GM12872 (cell line): ENCODE results near the gene SLC15A3.

Experiments used
- TF ChIP-seq, protein P1 (sequence below): IDR thresholded peaks from 3 replicates; pipeline ENCODE4 v1.5.1; 2011; ENCODE audit warnings: low read depth, mild to moderate bottlenecking, low read length, moderate library complexity; ENCODE audit not compliant: insufficient read depth

Gene SLC15A3

DNA sequence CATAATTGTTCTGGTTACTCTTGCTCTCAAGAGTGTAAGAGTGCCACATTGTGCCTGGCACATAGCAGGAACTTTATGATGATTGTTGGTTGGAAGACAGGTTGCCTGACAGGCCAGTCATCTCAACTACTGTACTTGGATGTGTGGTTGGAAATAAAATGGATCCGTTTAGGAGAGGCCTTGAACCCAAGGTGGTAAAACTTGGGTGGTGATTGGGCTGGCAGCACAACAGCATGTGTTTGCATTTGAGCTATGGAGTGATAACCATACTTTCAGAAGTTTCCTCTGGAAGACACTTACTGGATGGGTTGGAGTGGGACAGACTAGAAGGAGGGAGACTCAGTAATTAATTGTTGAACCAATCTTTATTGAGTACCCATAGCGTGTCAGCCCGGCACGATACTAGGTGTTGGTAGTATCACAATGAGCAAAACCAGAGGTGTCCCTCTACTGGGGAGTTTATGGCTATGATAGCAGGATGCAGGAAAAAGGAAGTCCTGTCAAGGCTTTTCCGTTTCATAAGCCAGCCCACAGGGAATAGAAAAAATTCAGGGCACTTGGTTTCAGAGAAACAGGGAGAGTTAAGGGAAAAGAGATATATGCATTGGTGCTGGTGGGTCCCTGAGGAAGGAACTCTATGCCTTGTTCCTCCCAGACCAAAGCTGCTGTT, 41.1 kb downstream of the SLC15A3 start:
- TF ChIP-seq, protein P1, sequence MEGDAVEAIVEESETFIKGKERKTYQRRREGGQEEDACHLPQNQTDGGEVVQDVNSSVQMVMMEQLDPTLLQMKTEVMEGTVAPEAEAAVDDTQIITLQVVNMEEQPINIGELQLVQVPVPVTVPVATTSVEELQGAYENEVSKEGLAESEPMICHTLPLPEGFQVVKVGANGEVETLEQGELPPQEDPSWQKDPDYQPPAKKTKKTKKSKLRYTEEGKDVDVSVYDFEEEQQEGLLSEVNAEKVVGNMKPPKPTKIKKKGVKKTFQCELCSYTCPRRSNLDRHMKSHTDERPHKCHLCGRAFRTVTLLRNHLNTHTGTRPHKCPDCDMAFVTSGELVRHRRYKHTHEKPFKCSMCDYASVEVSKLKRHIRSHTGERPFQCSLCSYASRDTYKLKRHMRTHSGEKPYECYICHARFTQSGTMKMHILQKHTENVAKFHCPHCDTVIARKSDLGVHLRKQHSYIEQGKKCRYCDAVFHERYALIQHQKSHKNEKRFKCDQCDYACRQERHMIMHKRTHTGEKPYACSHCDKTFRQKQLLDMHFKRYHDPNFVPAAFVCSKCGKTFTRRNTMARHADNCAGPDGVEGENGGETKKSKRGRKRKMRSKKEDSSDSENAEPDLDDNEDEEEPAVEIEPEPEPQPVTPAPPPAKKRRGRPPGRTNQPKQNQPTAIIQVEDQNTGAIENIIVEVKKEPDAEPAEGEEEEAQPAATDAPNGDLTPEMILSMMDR = peak; percentile 43; the same call in 2 of the 3 replicates

DNA sequence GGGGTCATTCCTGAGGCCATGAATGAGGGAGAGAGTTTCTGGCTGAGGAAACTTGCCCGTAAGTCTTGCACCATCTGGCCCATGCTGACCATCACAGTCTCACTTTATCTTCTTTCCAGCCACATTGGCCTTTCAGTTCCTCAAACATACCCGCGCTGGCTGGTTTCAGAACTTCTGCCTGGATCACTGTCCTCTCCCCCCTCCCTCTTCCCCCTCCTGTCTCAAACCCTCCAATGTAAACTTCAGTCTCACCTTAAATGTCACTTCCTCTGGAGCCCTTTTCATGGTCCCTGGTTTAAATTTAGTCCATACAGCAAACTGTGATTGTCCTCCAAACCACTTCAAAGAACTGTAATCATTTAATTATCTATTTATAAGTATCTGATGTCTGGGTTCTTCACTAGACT, 41.7 kb downstream of the SLC15A3 start:
- TF ChIP-seq, protein P1 = no peak

DNA sequence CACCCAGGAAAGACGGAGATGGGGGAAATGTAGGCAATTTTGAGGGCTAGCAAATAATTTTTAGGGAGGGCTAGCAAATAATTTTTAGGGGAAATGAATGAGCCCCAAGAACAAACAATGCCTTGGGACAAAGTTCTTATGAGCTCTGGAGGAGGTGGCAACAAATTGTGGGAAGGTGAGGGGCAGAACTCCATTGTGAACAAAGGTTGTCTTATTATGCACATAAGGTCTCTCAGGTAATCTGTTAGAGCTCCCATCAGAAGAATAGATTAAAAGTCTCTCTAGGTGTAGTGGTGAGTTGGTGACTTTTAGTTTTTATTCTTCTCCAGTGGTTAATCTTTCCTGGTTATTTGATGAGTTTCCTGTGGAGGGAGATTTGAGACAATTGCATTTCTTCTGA, 43.2 kb downstream of the SLC15A3 start:
- TF ChIP-seq, protein P1 = no peak

DNA sequence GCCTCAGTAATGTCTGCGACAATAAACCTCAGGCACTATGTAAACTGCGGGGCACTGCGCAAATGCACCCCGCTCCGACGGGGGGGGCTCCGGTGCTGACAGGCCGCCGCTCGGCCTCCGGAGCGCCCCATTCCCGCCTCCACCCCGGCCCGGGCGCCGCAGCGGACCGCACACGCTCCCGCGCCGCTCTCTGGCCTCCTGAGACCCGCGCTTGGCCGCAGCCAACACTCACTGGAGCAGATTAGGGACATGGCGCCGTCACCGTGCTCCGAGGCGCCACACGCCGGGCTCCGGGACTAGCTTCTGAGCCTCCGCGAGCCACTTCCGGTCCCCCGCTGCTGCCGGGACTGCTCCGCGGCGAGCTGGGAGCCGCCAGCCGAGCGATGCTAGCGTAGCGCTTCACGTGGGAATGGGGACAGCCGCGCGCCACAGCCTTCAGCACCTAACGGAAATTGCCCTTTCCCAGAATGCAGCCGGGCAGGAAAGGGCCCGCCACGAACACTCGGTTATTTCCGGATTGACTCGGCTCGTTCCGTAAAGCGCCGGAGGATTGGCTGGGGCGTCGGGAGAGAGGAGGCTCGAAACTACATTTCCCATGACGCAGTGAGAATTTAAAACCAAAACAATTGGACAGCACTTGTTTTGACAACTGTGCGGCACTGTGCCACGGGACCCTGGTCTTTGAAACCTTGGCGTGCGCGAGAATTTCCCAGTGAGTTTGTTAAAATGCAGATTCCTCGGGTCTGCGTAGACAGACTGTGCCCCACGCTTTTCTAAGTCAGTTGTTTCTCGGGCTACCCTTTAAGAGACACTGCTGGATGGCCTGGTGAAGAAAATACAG, 45.6 kb downstream of the SLC15A3 start, which contains the start of gene PRPF19:
Gene PRPF19, minus strand, starts transcription at position 454 of the 841 bp plus-strand sequence. Its CDS starts 203 bp downstream, at position 251.
- TF ChIP-seq, protein P1 = no peak

DNA sequence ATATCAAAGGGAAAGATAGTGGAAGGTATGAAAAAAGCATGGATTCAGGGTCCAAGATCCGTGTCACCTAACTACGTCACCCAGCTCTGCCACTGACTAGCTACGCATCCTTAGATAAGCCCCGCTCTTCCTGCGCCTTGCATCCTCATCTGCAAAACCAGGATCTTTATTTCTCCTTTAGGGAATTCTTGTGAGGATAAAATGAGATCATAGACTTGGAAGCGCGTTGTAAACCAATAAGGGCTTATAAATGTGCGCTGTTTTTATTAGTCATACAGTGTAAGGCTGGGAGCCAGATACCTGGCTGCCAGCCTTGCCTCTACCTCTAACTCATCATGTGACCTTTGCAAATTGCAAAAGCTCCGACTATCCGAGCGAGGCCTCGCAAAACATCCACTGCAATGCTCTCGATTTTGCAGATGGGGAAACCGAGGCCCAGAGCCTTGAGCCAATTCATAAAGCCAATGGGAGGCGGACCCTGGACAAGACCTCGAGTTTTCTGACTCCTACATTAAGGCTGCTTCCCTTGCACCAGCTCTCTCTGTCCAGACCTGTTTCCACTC, 46.3 kb downstream of the SLC15A3 start:
- TF ChIP-seq, protein P1 = no peak

DNA sequence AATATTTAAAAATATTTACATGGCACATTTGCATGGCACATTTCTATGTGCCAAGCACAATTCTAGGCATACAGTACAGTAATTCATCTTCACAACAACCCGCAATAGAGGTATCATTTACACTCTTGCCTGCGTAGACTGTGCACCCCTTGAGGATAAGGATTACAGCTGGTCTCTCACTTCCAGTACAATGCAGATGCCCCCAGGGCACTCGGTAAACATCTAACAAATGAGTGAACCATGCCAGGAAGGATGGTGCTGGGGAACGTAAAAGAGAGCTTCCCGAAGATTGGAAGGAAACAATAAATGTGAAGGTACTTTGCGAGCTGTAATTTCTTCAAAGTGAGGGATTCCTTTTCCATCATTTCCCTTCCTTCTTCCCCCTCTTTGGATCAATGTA, 46.9 kb downstream of the SLC15A3 start:
- TF ChIP-seq, protein P1 = no peak

DNA sequence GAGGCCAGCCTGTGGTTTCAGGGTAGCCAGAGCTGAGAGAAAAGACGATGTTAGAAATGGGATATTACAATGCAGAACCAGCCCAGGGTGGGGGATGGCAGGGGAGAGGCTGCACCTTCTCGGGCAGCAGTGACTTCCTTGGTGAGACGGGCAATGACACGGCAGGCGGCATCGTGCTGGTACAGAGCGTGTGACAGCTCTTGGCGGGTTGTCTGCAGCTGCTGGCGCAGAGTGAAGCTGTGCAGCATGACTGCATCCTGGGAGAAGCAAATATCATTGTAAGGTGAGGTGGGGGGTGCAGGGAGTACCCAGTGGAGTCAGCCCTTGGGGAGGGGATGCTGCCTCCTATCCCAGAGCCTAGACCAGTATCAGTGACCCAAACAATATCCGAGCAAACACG, 49.4 kb downstream of the SLC15A3 start:
- TF ChIP-seq, protein P1 = no peak
